Measurements from ENCODE around the gene DCHS1. TPM values are rescaled to one million over a fixed set of nuclear protein-coding genes. Genes with fewer than 3 reads are reported as not detected.

DCHS1 gene
- total and polyA plus RNA-seq, 9 donors, result 5.2 to 36.8 (median 20.8) TPM

GRCh38 chr11:6619004-6619745, 36.4 kb downstream of the DCHS1 start, which contains the start of gene TPP1:
Gene TPP1, minus strand, starts transcription at chr11:6619422. Its CDS starts 22 bp downstream, at chr11:6619400.
- TF ChIP-seq EP300 (IDR thresholded peaks at IDR 0.05) (no peak), POLR2A (IDR thresholded peaks at IDR 0.05) (peak; percentile 47)
- TF ChIP-seq, protein P1, sequence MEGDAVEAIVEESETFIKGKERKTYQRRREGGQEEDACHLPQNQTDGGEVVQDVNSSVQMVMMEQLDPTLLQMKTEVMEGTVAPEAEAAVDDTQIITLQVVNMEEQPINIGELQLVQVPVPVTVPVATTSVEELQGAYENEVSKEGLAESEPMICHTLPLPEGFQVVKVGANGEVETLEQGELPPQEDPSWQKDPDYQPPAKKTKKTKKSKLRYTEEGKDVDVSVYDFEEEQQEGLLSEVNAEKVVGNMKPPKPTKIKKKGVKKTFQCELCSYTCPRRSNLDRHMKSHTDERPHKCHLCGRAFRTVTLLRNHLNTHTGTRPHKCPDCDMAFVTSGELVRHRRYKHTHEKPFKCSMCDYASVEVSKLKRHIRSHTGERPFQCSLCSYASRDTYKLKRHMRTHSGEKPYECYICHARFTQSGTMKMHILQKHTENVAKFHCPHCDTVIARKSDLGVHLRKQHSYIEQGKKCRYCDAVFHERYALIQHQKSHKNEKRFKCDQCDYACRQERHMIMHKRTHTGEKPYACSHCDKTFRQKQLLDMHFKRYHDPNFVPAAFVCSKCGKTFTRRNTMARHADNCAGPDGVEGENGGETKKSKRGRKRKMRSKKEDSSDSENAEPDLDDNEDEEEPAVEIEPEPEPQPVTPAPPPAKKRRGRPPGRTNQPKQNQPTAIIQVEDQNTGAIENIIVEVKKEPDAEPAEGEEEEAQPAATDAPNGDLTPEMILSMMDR (IDR thresholded peaks at IDR 0.05), result no peak
- Histone ChIP-seq H3K9me3 (no peaks in the 10 kb centered on the region), H3K4me3 (peak within 1 kb of the TSS; percentile 68), H3K27ac (peak within 1 kb of the TSS; percentile 54 to 55), H3K27me3 (no peaks in the 10 kb centered on the region), H3K36me3 (no peaks in the 10 kb centered on the region), H3K4me1 (ENCODE audit: insufficient read depth) (peaks cover 4% of the 10 kb centered on the region)
- 0 to 1% (median 0%) methylated on average over 16 of the region's 16 CpGs for WGBS, 3 donors
- intact Hi-C loops (cut with DNase I), result loop anchor here in 1 of 4 donors (5.0 kb wide), 1 partner anchor 137 kb away; the partner anchor contains the start of genes ARFIP2 and TIMM10B
- peak; percentile 89 to 95 (median 90) for DNase-seq

- intact Hi-C loops (cut with DNase I), result loop anchor here in 1 of 4 donors (5.0 kb wide), 1 partner anchor 136 kb away; the partner anchor contains the start of genes ARFIP2 and TIMM10B
- Histone ChIP-seq H3K27me3 (no peaks in the 10 kb centered on the region), H3K36me3 (no peaks in the 10 kb centered on the region), H3K27ac (peak overlapping the region; percentile 54 to 55), H3K4me1 (ENCODE audit: insufficient read depth) (peaks cover 4% of the 10 kb centered on the region), H3K9me3 (no peaks in the 10 kb centered on the region), H3K4me3 (peak overlapping the region; percentile 68)
- DNase-seq, result peak; percentile 68 to 82 (median 74)
- WGBS, 3 donors, result 2 to 4% (median 3%) methylated on average over 15 of the region's 15 CpGs
- TF ChIP-seq, protein P1 (IDR thresholded peaks at IDR 0.05), result no peak
- TF ChIP-seq EP300 (IDR thresholded peaks at IDR 0.05), result no peak
- TF ChIP-seq POLR2A (IDR thresholded peaks at IDR 0.05), result no peak
These were observed 37.2 kb downstream of the DCHS1 start for GRCh38 chr11:6618117-6619003.

- no peak for DNase-seq
- no peak for TF ChIP-seq EP300 (IDR thresholded peaks at IDR 0.05)
- TF ChIP-seq, protein P1 (IDR thresholded peaks at IDR 0.05), result no peak
- TF ChIP-seq POLR2A (IDR thresholded peaks at IDR 0.05), result no peak
- WGBS, 3 donors, result 74 to 82% (median 76%) methylated on average over 5 of the region's 5 CpGs
- intact Hi-C loops (cut with DNase I), result loop anchor here in 1 of 4 donors (5.0 kb wide), 1 partner anchor 135 kb away; the partner anchor contains the start of genes ARFIP2 and TIMM10B
- Histone ChIP-seq H3K36me3 (no peaks in the 10 kb centered on the region), H3K27me3 (no peaks in the 10 kb centered on the region), H3K4me3 (no peak overlapping the region), H3K9me3 (no peaks in the 10 kb centered on the region), H3K27ac (no peak overlapping the region), H3K4me1 (ENCODE audit: insufficient read depth) (peaks cover 6% of the 10 kb centered on the region)
These were observed 38.3 kb downstream of the DCHS1 start for GRCh38 chr11:6617315-6617781.

Data from ovary (tissue), 9 donors.